ENCODE measurements around the gene APC2.

APC2 gene

GRCh38 chr19:1508507-1508856 is 58.6 kb downstream of the APC2 start:
- Histone ChIP-seq H3K36me3 (ENCODE audit: control insufficient read depth, insufficient read depth, low read length) (no peaks in the 10 kb centered on the region), H3K4me1 (ENCODE audit: control insufficient read depth, insufficient read depth, low read length) (peaks cover 11% of the 10 kb centered on the region), H3K27me3 (ENCODE audit: control insufficient read depth, insufficient read depth, low read length) (peaks cover 17% of the 10 kb centered on the region), H3K9ac (ENCODE audit: low read length) (no peak overlapping the region), H3K9me3 (ENCODE audit: control insufficient read depth, low read length) (no peaks in the 10 kb centered on the region), H3K4me3 (ENCODE audit: low read length) (no peak overlapping the region)

DNA sequence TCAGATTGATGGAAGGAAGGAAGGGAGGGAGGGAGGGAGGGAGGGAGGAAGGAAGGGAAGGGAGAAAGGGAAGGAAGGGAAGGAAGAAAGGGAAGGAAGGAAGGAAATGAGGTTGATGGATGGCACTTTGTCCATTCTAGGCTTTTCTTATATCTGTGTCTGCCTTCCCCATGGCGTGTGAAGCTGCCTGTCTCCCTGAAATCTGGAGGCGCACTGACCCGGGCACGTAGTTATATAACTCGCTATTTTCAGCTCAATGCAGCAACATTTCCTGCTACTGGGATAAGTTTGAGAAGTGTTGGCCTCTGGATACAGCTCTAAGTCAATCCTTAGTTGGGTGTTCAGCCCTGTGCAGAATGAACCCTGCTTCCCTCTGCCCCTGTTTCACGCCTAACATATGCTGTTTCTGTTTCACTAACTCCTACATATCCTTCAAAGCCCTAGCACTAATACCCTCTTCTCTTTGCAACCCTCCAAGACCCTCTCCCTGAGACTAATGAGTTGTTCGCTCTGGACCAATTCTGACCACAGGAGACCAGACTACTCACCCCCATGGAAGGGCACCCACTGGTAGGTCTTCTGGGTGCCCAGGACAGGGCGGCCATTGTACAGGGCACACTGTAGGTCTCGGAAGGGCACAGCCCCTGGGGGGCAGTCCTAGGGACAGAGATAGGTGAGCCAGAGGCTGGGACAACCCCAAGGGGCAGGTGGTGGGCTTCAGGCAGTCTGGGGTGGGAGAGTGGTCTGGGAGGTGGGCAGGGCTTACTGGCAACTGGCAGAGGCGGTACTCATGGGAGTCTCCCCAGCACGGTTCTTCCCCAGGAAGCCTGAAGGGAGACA is 59.9 kb downstream of the APC2 start:
- Histone ChIP-seq H3K4me1 (ENCODE audit: control insufficient read depth, insufficient read depth, low read length) (peaks cover 9% of the 10 kb centered on the region), H3K36me3 (ENCODE audit: control insufficient read depth, insufficient read depth, low read length) (no peaks in the 10 kb centered on the region), H3K27me3 (ENCODE audit: control insufficient read depth, insufficient read depth, low read length) (peaks cover 19% of the 10 kb centered on the region), H3K9me3 (ENCODE audit: control insufficient read depth, low read length) (no peaks in the 10 kb centered on the region), H3K4me3 (ENCODE audit: low read length) (no peak overlapping the region), H3K9ac (ENCODE audit: low read length) (no peak overlapping the region)

DNA sequence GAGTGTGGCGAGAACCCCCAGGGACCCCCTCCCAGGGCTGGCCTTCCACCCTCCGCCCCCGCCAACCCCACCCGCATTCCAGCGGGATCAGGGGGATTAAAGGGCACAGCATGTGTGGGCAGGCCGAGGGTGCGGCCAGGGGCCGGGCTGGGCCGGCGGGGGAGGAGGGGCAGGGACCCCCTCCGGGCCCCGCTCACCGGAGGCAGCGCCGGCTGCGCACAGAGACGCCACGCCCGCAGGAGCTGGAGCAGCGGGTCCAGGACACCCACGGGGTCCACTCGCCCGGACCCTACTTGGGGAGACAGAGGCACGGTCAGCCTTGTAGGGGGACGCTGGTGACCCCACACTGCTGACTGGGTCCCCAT is 60.5 kb downstream of the APC2 start:
- peaks cover 25% of the 10 kb centered on the region for H3K27me3 ChIP-seq (ENCODE audit: control insufficient read depth, insufficient read depth, low read length)
- H3K36me3 ChIP-seq (ENCODE audit: control insufficient read depth, insufficient read depth, low read length) = no peaks in the 10 kb centered on the region
- no peak overlapping the region for H3K9ac ChIP-seq (ENCODE audit: low read length)
- H3K9me3 ChIP-seq (ENCODE audit: control insufficient read depth, low read length) = no peaks in the 10 kb centered on the region
- H3K4me1 ChIP-seq (ENCODE audit: control insufficient read depth, insufficient read depth, low read length) = peaks cover 9% of the 10 kb centered on the region
- no peak overlapping the region for H3K4me3 ChIP-seq (ENCODE audit: low read length)

GRCh38 chr19:1510807-1511206 is 60.9 kb downstream of the APC2 start:
- Histone ChIP-seq H3K4me1 (ENCODE audit: control insufficient read depth, insufficient read depth, low read length) (peaks cover 9% of the 10 kb centered on the region), H3K4me3 (ENCODE audit: low read length) (no peak overlapping the region), H3K27me3 (ENCODE audit: control insufficient read depth, insufficient read depth, low read length) (peaks cover 26% of the 10 kb centered on the region)

DNA sequence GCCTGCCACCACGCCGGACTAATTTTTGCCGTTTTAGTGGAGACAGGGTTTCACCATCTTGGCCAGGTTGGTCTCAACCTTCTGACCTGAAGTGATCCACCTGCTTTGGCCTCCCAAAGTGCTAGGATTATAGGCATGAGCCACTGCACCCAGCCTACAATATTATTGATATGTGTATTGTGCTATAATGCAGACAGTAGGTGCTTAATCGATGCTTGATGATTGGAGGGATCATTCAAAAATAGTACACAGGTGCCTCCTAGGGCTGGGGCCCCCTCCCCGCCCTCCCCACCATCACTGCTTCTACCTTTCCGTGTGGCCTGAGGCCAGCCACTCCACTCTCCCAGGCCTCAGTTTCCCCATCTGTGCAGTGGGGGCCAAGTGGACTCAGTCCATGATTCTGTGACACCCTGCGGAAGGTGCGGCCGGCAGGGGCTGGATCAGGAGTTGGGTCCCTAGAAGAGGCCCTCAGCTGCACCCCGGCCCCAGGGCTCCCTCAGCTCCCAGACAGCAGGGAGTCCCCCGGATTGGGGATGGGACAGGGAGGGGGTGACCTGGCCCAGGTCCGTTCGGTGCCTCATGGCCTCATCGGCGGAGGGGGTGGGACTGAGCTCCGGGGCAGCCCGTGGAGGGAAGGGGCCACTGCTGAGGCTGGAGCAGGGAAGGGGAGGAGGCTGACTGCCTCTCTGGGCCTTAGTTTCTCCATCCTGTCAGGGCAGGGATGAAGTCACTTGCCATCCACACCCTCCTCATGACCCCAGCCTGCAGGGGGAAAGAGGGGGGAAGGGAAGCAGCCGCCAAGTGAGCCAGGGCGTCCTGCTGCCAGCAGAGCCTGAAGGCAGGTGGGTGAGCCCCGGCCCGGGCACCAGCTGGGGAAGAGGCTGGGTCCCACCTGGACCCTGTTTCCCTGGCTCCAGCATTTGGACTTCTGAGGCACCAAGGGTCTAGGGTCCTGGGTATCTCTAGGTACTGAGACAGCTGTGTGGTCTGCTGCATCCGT is 61.7 kb downstream of the APC2 start:
- H3K27me3 ChIP-seq (ENCODE audit: control insufficient read depth, insufficient read depth, low read length) = peaks cover 26% of the 10 kb centered on the region
- no peaks in the 10 kb centered on the region for H3K9me3 ChIP-seq (ENCODE audit: control insufficient read depth, low read length)
- H3K4me3 ChIP-seq (ENCODE audit: low read length) = no peak overlapping the region

More at GRCh38 chr19:1510807-1511206, 60.9 kb downstream of the APC2 start:
- no peak overlapping the region for H3K9ac ChIP-seq (ENCODE audit: low read length)
- no peaks in the 10 kb centered on the region for H3K36me3 ChIP-seq (ENCODE audit: control insufficient read depth, insufficient read depth, low read length)
- no peaks in the 10 kb centered on the region for H3K9me3 ChIP-seq (ENCODE audit: control insufficient read depth, low read length)

GRCh38 chr19:1512671-1513498 is 63.0 kb downstream of the APC2 start, which contains the start of gene ADAMTSL5:
TSS of gene ADAMTSL5 (minus strand) at chr19:1513019. CDS start at chr19:1510943, 2,076 bp downstream.
- Histone ChIP-seq H3K36me3 (ENCODE audit: control insufficient read depth, insufficient read depth, low read length) (no peaks in the 10 kb centered on the region), H3K4me1 (ENCODE audit: control insufficient read depth, insufficient read depth, low read length) (peaks cover 4% of the 10 kb centered on the region), H3K9ac (ENCODE audit: low read length) (peak within 1 kb of the TSS; percentile 66), H3K27me3 (ENCODE audit: control insufficient read depth, insufficient read depth, low read length) (peaks cover 26% of the 10 kb centered on the region), H3K9me3 (ENCODE audit: control insufficient read depth, low read length) (no peaks in the 10 kb centered on the region), H3K4me3 (ENCODE audit: low read length) (peak within 1 kb of the TSS; percentile 14)

More for the DNA sequence above, 61.7 kb downstream of the APC2 start:
- no peaks in the 10 kb centered on the region for H3K36me3 ChIP-seq (ENCODE audit: control insufficient read depth, insufficient read depth, low read length)
- H3K9ac ChIP-seq (ENCODE audit: low read length) = no peak overlapping the region
- peaks cover 9% of the 10 kb centered on the region for H3K4me1 ChIP-seq (ENCODE audit: control insufficient read depth, insufficient read depth, low read length)

- Histone ChIP-seq H3K9ac (ENCODE audit: low read length) (peak overlapping the region; percentile 61), H3K4me1 (ENCODE audit: control insufficient read depth, insufficient read depth, low read length) (peaks cover 4% of the 10 kb centered on the region), H3K4me3 (ENCODE audit: low read length) (no peak overlapping the region), H3K27me3 (ENCODE audit: control insufficient read depth, insufficient read depth, low read length) (peaks cover 32% of the 10 kb centered on the region), H3K9me3 (ENCODE audit: control insufficient read depth, low read length) (no peaks in the 10 kb centered on the region), H3K36me3 (ENCODE audit: control insufficient read depth, insufficient read depth, low read length) (no peaks in the 10 kb centered on the region)
Observed at GRCh38 chr19:1513499-1514294, 63.8 kb downstream of the APC2 start.

DNA sequence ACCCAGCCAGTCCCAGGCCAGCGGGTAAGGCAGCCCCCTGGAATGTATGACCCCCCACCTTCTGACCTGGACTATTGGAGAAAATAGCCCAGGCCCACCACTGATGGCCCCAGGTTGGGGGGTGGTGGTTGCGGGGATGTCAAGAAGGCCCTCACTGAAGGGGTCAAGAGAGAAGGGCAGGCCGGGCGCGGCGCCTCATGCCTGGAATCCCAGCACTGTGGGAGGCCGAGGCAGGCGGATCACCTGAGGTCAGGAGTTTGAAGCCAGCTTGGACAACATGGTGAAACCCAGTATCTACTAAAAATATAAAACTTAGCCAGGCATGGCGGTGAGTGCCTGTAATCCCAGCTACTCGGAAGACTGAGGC is 64.4 kb downstream of the APC2 start:
- Histone ChIP-seq H3K4me1 (ENCODE audit: control insufficient read depth, insufficient read depth, low read length) (peaks cover 4% of the 10 kb centered on the region), H3K4me3 (ENCODE audit: low read length) (no peak overlapping the region), H3K9me3 (ENCODE audit: control insufficient read depth, low read length) (no peaks in the 10 kb centered on the region), H3K9ac (ENCODE audit: low read length) (no peak overlapping the region), H3K27me3 (ENCODE audit: control insufficient read depth, insufficient read depth, low read length) (peaks cover 32% of the 10 kb centered on the region), H3K36me3 (ENCODE audit: control insufficient read depth, insufficient read depth, low read length) (no peaks in the 10 kb centered on the region)

- Histone ChIP-seq H3K36me3 (ENCODE audit: control insufficient read depth, insufficient read depth, low read length) (no peaks in the 10 kb centered on the region), H3K27me3 (ENCODE audit: control insufficient read depth, insufficient read depth, low read length) (peaks cover 30% of the 10 kb centered on the region), H3K4me3 (ENCODE audit: low read length) (no peak overlapping the region), H3K4me1 (ENCODE audit: control insufficient read depth, insufficient read depth, low read length) (peaks cover 4% of the 10 kb centered on the region), H3K9me3 (ENCODE audit: control insufficient read depth, low read length) (no peaks in the 10 kb centered on the region), H3K9ac (ENCODE audit: low read length) (no peak overlapping the region)
Observed at GRCh38 chr19:1514986-1515721, 65.2 kb downstream of the APC2 start.

DNA sequence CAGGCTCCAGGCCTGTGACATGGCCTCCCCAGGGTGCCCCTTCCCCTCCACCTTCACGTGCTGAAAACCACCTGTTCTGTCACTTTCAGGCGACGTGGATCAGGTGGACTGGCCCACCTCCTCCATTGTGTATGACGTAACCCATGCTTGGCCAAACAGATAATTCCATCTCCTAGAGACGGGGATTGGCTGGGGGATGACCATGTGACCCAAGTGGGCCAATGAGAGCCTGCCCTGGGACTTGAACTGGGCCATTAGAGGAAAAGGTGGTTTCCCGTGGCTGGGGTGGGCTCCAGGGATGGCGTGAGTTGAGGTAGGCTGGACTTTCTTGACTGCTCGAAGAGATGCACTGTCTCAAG is 66.5 kb downstream of the APC2 start:
- Histone ChIP-seq H3K36me3 (ENCODE audit: control insufficient read depth, insufficient read depth, low read length) (no peaks in the 10 kb centered on the region), H3K9ac (ENCODE audit: low read length) (no peak overlapping the region), H3K9me3 (ENCODE audit: control insufficient read depth, low read length) (no peaks in the 10 kb centered on the region), H3K4me1 (ENCODE audit: control insufficient read depth, insufficient read depth, low read length) (peaks cover 4% of the 10 kb centered on the region), H3K4me3 (ENCODE audit: low read length) (no peak overlapping the region), H3K27me3 (ENCODE audit: control insufficient read depth, insufficient read depth, low read length) (peaks cover 29% of the 10 kb centered on the region)

Data from mucosa of stomach (tissue), 1 donor.